HG03521 (cell line): ENCODE results near the gene COL4A2.

Experiments
- ATAC-seq: cut with Tn5 transposase; IDR thresholded peaks from one replicate; pipeline ENCODE4 v1.9.1; 2021; ENCODE audit warnings: mild to moderate bottlenecking, moderate library complexity; ENCODE audit not compliant: unreplicated experiment

The COL4A2 gene

DNA sequence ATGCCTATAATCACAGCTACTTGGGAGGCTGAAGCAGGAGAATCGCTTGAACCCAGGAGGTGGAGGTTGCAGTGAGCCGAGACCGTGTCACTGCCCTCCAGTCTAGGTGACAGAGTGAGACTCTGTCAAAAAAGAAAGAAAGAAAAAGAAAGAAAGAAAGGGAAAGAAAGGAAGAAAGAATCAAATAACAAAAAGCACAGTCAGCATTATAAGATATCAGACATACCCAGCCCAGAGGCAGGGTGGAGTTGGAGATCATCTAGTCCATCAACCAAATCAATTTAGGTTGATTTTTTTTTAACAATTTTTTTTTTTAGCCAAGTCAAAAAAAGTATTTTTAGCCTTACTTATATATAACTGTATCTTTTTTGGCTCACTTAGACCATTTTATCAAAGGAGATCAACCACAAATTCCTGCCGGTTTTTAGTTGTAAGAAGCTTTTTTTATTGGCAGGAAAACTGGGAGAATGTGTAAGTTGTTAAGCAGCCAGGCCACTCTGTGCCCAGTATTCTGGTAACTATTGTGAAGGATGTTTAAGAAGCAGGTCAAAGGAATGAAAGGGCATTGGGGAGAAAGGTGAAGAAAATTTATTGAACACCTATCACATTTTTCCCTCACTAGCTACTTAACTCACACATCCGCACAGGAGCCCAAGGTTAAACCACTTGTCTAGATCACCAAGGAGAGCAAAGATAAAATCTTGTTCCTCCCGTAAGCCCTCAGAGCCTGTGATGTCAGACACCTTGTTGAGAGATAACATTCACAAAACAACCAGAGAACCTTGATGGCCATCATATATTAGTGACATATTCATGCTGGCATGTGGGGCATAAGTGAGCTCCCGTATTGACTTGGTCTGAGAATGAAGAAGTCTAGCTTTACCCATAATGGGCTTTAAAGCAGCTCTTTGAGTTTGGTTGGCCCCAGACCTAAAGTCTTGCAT lies 91.8 kb downstream of the COL4A2 start:
- no peak for ATAC-seq

DNA sequence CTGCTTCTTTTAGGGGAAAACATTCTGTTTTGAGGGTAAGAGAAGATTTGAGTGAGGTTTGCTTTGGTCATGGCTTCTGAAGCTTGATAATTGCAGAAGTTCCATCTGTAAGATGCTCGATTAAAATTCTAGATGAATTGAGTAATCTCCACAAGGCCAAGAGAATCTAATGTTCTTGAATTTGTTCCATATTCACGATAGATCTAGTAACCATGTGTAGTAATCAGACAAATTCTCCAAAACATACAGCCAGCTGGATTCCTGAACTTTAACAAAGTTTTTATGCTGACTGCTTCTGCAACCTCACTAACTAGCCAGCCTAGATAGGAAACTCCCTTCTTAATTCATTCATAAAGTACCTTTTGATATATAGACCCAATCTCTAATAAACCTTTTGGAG lies 92.7 kb downstream of the COL4A2 start:
- no peak for ATAC-seq

DNA sequence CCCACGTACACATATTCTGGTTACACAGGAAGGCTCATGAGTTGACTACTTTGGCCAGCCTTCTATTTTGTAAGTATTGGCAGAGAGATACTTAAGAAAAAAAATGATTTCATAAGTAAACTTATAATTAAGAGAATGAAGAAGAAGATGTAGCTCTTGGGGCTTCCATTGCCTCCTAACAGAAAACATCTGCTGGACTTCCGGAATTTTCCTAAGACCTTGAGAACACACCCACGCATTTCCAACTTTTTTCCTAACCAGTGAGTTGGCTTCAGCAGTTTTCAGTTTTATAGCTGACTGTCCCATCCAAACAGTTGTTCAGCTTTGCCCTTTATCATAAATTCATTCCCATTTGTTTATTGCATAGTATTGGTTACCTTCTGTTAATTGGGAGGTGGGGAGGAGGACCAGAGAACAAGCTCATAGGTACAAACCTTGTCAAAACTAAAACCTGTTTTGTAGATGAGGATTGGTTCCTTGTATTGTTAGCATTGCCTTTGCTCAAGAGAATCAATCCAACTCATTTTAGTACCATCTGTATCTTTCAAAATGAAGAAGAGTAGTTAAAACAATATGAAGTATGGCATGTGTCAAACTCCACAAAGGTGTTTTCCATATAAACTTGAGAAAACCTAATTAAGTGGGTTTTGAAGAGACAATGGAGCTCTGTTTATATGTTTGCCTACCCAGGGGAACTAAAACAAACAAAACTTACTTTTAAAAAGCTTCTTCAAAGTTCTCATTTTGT lies 93.9 kb downstream of the COL4A2 start:
- no peak for ATAC-seq

DNA sequence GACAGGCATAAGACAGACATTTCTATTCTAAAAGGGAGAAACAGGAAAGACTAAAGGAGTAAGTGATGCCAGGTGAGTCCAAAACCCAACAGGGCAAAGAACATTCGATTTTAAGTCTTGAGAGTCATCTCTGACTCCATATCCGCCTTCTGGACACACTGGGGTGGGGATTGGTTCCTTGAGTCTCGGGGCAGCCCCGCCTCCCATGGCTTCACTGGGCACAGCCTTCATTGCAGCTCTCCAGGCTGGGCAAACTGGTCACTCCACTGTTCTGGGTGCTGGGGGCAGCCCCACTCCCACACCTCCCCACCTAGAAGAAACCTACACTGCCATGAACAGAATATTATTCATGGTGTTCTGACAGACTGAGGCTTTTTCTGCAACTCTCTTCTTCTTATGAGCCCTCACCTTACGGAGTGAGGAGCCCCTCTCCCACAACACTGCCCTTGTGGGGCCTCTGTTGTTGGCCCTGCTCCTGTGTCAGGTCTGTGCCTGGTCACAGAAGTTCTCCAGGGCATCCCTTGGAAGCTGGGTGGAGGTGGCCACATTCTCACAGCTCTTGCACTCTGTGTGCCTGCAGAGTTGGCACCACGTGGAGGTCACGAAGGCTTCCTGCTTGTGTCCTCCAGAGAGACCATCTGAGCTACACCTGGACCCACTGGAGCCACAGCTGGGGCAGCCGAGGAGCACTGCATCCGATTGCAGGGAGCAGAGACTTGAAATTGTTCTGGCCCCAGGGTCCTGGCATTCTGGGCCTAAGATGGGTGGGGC lies 95.4 kb downstream of the COL4A2 start:
- no peak for ATAC-seq

DNA sequence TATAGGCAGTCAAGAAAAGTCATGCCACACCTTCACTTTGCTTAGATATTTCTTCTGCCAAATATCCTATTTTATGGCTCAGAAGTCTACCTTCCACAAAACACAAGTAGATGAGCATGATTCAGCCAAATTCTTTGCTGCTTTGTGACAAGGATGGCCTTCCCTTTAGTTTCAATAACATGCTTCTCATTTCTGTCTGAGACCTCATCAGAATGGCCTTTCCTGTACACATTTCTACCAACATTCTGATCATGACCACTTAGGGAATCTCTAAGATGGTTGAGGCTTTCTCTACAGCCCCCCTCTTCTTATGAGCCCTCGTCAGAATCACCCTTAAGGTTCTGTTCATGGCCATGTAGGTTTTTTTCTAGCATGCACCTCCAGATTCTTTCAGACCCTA lies 96.2 kb downstream of the COL4A2 start:
- no peak for ATAC-seq

DNA sequence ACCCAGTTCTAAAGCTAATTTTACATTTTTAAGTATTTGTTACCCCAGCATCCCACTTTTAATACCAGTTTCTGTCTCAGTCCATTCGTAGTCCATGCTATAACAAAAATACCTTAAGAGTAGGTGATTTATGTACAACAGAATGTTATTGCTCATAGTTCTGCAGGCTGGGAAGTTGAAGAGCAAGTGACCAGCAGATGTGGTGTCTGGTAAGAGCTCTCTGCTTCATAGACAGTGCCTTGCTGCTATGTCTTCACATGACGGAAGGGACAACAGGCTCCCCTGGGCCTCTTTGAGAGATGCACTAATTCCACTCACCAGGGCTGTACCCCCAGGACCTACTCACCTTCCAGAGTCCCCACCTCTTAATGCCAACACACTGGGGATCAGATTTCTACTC lies 96.6 kb downstream of the COL4A2 start:
- ATAC-seq, result no peak

DNA sequence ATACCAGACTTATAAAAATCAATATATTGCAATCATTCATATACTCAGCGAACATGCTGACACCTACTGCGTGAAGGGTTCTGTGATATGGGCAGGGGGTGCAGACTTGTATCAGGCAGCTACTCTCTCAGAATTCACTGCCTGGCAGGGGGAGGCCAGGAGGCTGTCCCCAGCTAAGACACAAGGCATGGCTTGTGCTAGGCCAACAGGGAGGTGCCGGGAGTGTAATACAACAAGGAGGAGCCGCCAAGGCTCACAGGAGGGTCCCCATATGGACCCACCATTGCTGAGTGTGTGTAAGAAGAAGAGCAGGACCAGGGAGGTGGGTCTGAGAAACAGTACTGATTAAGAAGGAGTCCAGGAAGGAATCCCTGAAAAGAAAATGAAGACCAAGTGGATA lies 97.2 kb downstream of the COL4A2 start:
- no peak for ATAC-seq

DNA sequence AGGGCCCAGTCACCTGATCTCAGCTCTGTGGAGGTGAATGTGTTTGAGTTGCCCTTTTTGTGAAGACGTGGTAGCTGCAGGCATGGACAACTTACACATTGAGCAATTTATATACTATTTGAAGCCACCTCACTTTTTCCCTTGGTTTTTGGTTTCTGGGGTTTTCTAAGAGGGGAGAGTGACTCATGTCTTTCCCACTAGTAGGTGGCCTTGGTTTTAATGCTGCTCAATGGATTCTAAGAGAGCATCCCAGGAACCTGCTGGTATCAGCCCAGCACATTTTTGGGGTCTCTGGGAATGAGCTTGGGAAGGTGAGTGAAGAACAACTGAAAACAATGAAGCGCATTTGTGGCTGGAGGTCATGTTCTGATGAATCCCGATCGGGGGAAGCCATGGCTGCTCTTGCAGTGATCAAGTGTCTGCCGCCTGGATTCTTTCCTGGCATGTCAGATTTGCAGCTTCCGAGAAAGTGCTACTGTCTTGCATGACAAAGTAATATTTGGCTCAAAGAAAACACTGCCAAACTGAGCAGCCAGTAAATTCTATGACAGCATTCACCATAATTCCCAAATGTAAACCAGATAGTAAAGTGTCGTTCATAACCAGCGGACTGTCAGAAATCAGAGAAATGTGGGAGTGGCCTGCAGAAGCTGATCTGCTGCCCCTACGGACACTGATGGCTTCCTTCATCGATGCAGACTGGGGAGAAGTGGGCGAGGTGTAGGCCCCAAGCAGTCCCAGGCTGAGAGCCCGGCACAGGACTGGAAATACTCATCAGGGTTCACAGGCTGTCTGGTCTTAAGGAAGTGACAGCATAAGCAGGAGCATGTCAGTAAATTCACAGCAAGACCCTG lies 98.7 kb downstream of the COL4A2 start:
- ATAC-seq, result no peak

DNA sequence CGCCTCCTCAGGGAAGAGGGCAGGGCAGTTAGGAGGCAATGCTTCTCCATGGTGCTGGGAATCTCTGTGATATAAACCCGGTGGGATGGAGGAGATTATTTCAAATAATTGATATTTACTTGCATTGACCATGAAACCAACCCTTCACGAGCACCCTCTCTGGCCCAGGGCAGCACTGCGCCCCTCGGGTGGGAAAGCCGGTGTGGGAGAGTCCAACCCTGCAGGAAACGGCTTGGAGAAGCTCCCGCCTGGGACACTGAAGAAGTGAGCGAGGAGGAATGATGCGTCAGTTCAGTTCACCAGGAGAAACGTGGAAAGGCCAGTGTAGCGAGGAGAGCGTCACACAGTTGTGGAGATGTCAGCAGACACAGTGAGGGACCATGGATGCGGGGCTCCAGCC lies 99.9 kb downstream of the COL4A2 start:
- ATAC-seq, result no peak

DNA sequence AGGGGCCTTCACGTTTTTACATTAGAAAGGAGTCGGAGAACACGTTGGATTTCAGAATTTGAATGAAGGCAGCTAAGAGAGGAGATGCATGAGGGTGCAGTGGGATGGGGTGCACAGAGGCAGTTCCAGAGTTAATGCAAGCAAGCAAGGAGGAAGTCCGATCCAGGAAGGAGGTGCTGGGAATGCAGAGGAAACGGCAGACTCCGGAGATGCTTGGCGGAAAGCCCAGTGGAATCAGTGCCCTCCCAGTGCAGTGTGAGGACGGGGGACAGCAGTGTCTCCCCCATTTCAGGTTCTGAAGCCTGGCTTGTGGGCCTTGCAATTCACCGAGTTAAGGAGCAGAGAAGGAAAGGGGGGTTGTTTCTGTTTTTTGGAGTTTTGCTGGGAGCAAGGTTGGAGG lies 100.4 kb downstream of the COL4A2 start:
- ATAC-seq, result no peak

DNA sequence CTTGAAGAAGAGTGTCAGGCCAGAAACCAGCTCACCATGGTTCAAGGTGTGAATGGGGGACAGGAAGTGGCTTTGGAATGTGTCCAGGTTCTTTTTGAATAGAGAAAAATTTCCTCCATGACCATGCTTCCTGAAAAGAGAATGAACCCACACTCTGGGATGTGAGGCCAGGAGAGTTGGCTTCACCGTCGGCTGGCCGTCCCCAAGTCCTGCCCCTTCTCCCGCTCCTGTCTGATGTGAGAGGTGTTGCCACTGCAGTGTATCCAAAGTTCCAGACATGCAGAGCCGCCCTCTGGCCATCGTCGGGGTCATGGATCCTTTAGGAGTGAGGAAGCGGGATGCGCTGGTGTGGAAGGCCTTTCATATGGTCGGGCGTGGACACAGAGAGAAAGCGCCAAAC lies 101.2 kb downstream of the COL4A2 start:
- no peak for ATAC-seq

DNA sequence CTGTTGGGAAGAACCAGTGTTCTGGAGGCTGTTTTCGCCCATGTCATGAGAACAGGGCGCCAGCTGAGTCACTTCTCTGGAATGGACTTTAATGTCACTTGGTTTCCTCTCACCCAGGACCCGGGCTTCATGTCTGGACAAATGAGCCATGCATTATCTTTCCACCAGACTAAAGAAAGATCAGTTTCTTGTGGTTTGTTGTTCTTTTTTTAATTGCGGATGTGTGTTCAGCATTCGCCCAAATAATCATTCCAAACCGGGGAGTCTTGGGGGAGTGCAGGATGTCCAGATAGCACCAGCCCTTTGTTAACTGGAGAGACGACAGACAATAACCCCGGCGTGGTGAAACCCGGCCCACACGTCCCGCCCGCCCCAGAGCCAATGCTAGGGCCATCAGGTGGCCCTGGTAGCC lies 102.5 kb downstream of the COL4A2 start:
- ATAC-seq, result no peak

DNA sequence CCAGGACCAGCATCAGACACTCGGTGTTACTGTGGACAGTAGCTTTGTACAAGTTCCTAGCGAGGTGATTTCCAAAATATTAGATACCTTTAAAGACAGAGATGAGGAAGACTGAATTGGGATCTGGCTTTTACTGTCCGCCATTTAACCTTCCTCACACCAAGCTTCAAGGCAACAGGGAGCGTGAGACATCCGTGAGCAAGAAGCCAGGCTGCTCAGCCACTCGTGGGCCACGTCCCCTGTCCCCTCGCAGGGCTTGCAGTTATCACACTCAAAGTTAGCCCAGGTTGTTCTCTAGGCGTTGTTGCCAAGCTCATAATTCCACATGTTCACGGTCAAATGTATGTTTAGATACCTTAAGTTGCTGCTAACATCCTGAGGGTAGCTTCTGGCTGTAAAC lies 102.9 kb downstream of the COL4A2 start:
- ATAC-seq, result no peak

DNA sequence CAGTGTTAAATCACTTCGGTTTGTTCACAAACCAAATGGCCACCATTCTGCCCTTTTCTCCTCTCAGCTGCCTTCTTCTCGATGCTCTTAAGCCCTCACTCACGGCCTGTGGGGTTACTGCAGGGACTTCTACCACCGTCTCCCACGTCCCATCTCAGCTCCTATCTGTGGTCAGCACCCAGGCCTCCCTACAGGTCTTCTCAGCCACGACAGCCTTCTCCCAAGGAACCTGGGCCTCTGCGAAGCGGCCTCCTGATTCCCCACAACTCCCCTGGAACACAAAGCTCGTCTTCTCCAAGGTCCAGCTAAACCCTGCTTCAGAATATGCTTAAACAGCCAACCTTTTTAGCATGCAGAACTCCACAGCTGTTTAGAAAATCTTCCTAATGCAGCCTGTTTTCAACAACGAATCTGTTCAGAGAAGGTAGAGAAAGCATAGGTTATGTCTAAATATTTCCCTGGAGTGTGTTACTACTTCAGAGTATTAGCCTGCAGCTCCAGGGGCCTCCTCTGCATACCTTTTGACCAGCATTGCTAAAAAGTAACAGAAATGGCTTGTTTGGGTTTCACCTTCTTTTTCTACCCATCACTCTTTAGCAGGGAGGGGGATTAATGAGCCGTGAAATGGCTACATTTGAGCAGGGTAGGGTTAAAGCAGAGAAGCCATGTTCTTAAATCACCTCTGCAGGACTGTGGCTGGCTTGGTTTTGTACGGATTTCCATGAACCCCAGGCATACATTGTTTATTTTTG lies 104.0 kb downstream of the COL4A2 start:
- no peak for ATAC-seq

DNA sequence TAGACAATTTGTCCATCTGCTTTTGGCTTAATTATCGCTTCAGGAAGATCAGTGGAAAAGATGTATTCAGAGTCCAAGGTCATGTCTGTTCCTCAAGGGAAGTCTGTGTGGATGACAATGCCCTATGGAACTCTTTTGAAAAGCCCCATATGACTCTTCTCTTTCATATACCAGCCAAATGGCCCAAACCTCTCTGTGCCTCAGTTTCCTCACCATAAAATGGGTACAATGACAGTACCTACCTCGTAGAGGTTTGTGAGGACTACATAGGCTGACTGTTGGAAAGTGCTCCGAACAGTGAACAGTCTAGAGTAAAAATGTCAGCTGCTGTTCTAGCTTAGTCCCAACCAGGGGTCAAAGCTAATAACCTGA lies 104.6 kb downstream of the COL4A2 start:
- peak; percentile 12 for ATAC-seq

DNA sequence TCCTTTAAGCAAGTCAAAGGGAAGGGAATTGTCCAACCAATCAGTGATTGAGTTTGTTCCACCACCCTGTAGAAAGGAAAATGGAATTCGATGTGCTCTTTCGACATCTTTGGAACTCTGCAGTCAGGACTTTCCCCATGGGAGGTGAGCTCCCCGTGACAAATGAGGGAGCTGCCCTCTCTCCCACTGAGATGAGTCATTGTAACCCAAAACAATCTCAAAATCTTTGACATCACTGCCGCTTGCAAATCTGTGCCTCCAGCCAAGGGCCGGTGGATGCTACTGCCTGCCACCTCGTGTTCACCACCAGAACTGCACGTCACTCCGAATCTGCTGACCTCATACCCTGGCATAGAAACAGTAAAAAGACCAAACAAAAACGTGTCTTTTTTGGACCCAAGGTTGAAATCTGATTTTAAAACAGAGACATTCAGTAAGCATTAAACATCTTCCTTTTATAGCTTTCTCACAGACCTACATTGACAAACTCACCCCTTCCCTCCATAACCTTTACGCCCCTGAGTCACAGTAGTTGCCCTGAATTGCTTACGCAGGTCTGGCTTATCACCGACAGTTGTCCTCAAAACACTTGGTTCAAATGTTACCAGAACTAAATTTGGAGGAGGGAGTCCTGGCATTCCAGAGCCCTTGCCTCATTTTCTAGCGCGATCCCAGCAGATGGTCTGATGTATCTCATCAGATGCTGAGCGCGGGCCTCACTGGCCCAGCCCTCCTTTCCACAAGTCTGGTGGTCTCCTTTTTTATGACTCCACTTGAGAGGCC lies 105.2 kb downstream of the COL4A2 start:
- ATAC-seq, result peak; percentile 89

DNA sequence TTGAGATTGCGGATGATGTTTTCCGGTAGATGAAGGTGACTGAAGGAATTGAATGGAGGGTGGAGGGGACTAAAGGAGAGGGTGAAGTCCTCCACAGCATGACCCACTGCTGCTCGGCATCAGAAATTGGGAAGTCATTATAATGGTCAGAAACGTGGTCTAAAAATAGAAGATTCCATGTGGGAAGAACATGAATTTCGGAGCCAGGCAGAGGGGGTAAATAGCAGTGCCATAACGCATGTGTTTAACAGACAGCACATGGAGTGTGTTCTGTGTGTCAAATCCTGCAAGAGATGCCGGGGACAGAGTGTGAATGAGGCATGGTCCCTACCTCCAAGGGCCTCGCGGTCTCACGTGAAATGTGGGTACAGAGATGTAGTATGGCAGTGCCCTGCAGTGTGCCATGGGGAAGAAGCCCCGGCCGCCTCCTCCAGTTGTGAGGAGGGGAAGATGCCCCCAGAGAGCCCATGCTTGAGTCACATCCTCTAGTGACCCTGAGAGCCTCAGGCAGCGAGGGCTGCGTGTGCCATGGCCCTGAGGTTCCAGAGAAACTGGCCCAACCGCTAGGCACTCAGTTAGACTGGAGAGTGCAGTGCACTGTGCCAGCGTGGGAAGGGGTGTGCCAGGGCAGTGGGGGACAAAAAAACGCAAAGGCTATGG lies 106.1 kb downstream of the COL4A2 start:
- no peak for ATAC-seq

DNA sequence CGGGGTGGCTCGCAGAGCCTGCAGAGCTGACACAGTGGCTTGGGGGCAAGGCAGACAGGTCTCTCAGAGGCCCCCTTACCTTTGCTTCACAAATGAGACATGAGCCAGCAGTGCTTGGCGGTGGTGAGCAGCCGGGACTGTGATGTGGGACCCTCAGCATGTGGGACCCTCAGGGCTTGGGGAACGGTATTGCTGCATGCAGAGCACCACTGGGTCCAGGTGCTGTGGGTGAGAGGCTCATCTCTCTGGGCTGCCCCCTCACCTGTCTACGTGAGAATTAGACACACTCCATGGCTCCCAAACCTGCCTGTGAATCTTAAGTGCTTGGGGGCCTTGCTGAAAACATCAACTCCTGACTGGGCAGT lies 106.6 kb downstream of the COL4A2 start:
- no peak for ATAC-seq

DNA sequence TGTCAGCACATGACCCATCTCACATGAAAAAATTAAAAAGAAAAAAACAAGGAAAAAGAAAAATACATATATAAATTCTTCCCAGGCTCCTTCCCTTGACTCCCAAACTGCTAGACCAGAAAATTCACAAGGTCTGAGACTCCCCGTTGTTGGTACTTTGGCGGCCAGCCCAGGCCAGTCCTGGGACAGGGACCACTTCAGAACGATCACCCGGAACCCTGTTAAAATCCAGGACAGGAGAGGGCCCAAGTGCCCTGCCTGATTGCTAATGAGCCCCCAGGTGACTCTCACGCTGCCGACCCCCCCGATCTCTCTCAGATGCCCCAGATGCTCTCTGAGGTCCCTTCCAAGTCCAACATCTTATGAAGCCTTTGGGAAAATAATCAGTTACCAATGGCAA lies 107.2 kb downstream of the COL4A2 start:
- ATAC-seq, result no peak
